ENCODE measurements around the gene DENND4C. TPM values are rescaled to one million over a fixed set of nuclear protein-coding genes. Genes with fewer than 3 reads are reported as not detected.

The DENND4C gene
- total and polyA plus RNA-seq, 2 donors (not counting 1 experiment from before 2014, with no cell fraction given) = 27.4 to 87.0 TPM

DNA sequence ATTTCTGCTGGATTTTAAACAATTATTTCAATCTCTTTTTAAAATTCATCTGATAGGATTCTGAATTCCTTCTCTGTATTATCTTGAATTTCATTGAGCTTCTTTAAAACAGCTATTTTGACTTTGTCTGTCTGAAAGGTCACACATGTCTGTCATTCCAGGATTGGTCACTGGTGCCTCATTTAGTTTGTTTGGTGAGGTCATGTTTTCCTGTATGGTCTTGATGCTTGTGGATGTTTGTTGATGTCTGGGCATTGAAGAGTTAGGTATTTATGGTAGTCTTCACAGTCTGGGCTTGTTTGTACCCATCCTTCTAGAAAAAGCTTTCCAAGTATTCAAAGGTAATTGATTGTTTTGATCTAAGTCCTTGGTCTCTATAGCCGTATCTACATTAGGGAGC lies 39.1 kb downstream of the DENND4C start:
- Histone ChIP-seq H3K79me2 (ENCODE audit: control insufficient read depth, insufficient read depth, low read length) (peaks cover 27% of the 10 kb centered on the region), H3K4me3 (replicated peaks in 1 of 4; ENCODE audit: control extremely low read depth in 1 of 4, insufficient read depth in 1 of 4, low read depth in 3 of 4, low read length in 4 of 4) (no peak overlapping the region), H3K27me3 (ENCODE audit: control insufficient read depth, insufficient read depth, low read length) (no peaks in the 10 kb centered on the region), H3K4me2 (ENCODE audit: extremely low read depth, insufficient read depth, low read length) (no peak overlapping the region), H3K4me1 (ENCODE audit: control insufficient read depth, extremely low read depth, insufficient read depth, low read length) (no peaks in the 10 kb centered on the region), H4K20me1 (ENCODE audit: control insufficient read depth, extremely low read depth, insufficient read depth, low read length) (no peaks in the 10 kb centered on the region), H3K9me3 (ENCODE audit: control insufficient read depth, insufficient read depth, low read depth, low read length) (no peaks in the 10 kb centered on the region), H3K27ac (ENCODE audit: insufficient read depth, low read length) (no peak overlapping the region), H3K9ac (ENCODE audit: insufficient read depth, low read length) (no peak overlapping the region), H3K36me3 (ENCODE audit: control insufficient read depth, insufficient read depth, low read length) (no peaks in the 10 kb centered on the region), H2AFZ (ENCODE audit: low read length) (no peak overlapping the region)
- no peak for DNase-seq (ENCODE audit: low read depth in 2 of 2)
- no peak for TF ChIP-seq EZH2 (IDR thresholded peaks at IDR 0.05; ENCODE audit: low read length, missing control alignments)
- TF ChIP-seq, protein P1, sequence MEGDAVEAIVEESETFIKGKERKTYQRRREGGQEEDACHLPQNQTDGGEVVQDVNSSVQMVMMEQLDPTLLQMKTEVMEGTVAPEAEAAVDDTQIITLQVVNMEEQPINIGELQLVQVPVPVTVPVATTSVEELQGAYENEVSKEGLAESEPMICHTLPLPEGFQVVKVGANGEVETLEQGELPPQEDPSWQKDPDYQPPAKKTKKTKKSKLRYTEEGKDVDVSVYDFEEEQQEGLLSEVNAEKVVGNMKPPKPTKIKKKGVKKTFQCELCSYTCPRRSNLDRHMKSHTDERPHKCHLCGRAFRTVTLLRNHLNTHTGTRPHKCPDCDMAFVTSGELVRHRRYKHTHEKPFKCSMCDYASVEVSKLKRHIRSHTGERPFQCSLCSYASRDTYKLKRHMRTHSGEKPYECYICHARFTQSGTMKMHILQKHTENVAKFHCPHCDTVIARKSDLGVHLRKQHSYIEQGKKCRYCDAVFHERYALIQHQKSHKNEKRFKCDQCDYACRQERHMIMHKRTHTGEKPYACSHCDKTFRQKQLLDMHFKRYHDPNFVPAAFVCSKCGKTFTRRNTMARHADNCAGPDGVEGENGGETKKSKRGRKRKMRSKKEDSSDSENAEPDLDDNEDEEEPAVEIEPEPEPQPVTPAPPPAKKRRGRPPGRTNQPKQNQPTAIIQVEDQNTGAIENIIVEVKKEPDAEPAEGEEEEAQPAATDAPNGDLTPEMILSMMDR (conservative IDR thresholded peaks at IDR 0.05 in 1 of 2, IDR thresholded peaks at IDR 0.05 in 1 of 2; ENCODE audit: low read depth in 1 of 2, low read length in 2 of 2) = no peak

- Histone ChIP-seq H3K4me3 (replicated peaks in 1 of 4; ENCODE audit: control extremely low read depth in 1 of 4, insufficient read depth in 1 of 4, low read depth in 3 of 4, low read length in 4 of 4) (no peak overlapping the region), H2AFZ (ENCODE audit: low read length) (no peak overlapping the region), H3K4me1 (ENCODE audit: control insufficient read depth, extremely low read depth, insufficient read depth, low read length) (no peaks in the 10 kb centered on the region), H3K9ac (ENCODE audit: insufficient read depth, low read length) (no peak overlapping the region), H3K27ac (ENCODE audit: insufficient read depth, low read length) (no peak overlapping the region), H4K20me1 (ENCODE audit: control insufficient read depth, extremely low read depth, insufficient read depth, low read length) (no peaks in the 10 kb centered on the region), H3K79me2 (ENCODE audit: control insufficient read depth, insufficient read depth, low read length) (peaks cover 25% of the 10 kb centered on the region), H3K4me2 (ENCODE audit: extremely low read depth, insufficient read depth, low read length) (no peak overlapping the region), H3K9me3 (ENCODE audit: control insufficient read depth, insufficient read depth, low read depth, low read length) (no peaks in the 10 kb centered on the region), H3K27me3 (ENCODE audit: control insufficient read depth, insufficient read depth, low read length) (no peaks in the 10 kb centered on the region), H3K36me3 (ENCODE audit: control insufficient read depth, insufficient read depth, low read length) (no peaks in the 10 kb centered on the region)
- TF ChIP-seq, protein P1 (conservative IDR thresholded peaks at IDR 0.05 in 1 of 2, IDR thresholded peaks at IDR 0.05 in 1 of 2; ENCODE audit: low read depth in 1 of 2, low read length in 2 of 2) = no peak
- no peak for TF ChIP-seq EZH2 (IDR thresholded peaks at IDR 0.05; ENCODE audit: low read length, missing control alignments)
- DNase-seq (ENCODE audit: low read depth in 2 of 2) = no peak
Observed at GRCh38 chr9:19270421-19270949, 40.0 kb downstream of the DENND4C start.

- H3K79me2 ChIP-seq (ENCODE audit: control insufficient read depth, insufficient read depth, low read length) = peaks cover 25% of the 10 kb centered on the region
- no peaks in the 10 kb centered on the region for H3K27me3 ChIP-seq (ENCODE audit: control insufficient read depth, insufficient read depth, low read length)
- TF ChIP-seq, protein P1 (conservative IDR thresholded peaks at IDR 0.05 in 1 of 2, IDR thresholded peaks at IDR 0.05 in 1 of 2; ENCODE audit: low read depth in 1 of 2, low read length in 2 of 2) = no peak
- TF ChIP-seq EZH2 (IDR thresholded peaks at IDR 0.05; ENCODE audit: low read length, missing control alignments) = no peak
- no peak overlapping the region for H3K4me3 ChIP-seq (replicated peaks in 1 of 4; ENCODE audit: control extremely low read depth in 1 of 4, insufficient read depth in 1 of 4, low read depth in 3 of 4, low read length in 4 of 4)
- H3K36me3 ChIP-seq (ENCODE audit: control insufficient read depth, insufficient read depth, low read length) = no peaks in the 10 kb centered on the region
- no peak overlapping the region for H3K9ac ChIP-seq (ENCODE audit: insufficient read depth, low read length)
- no peaks in the 10 kb centered on the region for H3K9me3 ChIP-seq (ENCODE audit: control insufficient read depth, insufficient read depth, low read depth, low read length)
- H3K4me1 ChIP-seq (ENCODE audit: control insufficient read depth, extremely low read depth, insufficient read depth, low read length) = no peaks in the 10 kb centered on the region
- no peak overlapping the region for H3K27ac ChIP-seq (ENCODE audit: insufficient read depth, low read length)
- H4K20me1 ChIP-seq (ENCODE audit: control insufficient read depth, extremely low read depth, insufficient read depth, low read length) = no peaks in the 10 kb centered on the region
- H2AFZ ChIP-seq (ENCODE audit: low read length) = no peak overlapping the region
- H3K4me2 ChIP-seq (ENCODE audit: extremely low read depth, insufficient read depth, low read length) = no peak overlapping the region
- DNase-seq (ENCODE audit: low read depth in 2 of 2) = no peak
Observed at GRCh38 chr9:19271081-19271480, 40.6 kb downstream of the DENND4C start.

Data from fibroblast of lung (primary cell).